ENCODE data around the gene CEP135. TPM values are rescaled to one million over a fixed set of nuclear protein-coding genes. Genes with fewer than 3 reads are reported as not detected.

The CEP135 gene
- polyA plus RNA-seq, 1 of the 3 experiments (the other 2 are of a cell fraction) = 1.6 TPM

- H3K4me3 ChIP-seq (ENCODE audit: low read depth in 2 of 2, low read length in 1 of 2) = no peak overlapping the region
- H3K9me2 ChIP-seq = no peaks in the 10 kb centered on the region
- H3K9me3 ChIP-seq = peaks cover 5% of the 10 kb centered on the region; the same call in 1 of the 2 replicates
- H3K4me1 ChIP-seq (ENCODE audit: control insufficient read depth in 1 of 2, insufficient read depth in 2 of 2, low read depth in 1 of 2, low read length in 1 of 2) = peaks cover 0 to 4% of the 10 kb centered on the region in 2 experiments; a peak in 1 of 4 replicates
- no peaks in the 10 kb centered on the region for H3K36me3 ChIP-seq (replicated peaks in 1 of 2; ENCODE audit: control insufficient read depth in 1 of 2, insufficient read depth in 2 of 2, low read length in 1 of 2)
- H4K20me1 ChIP-seq (ENCODE audit: insufficient read depth) = no peaks in the 10 kb centered on the region
- H3F3A ChIP-seq (replicated peaks; ENCODE audit: insufficient read depth) = no peaks in the 10 kb centered on the region
- H3K27ac ChIP-seq (ENCODE audit: low read depth in 2 of 2, low read length in 1 of 2) = no peak overlapping the region
- DNase-seq = no peak
- H2AFZ ChIP-seq (ENCODE audit: low read depth) = no peak overlapping the region
- no peaks in the 10 kb centered on the region for H3K79me2 ChIP-seq (ENCODE audit: insufficient read depth)
- 95% methylated on average over 2 of the region's 2 CpGs for WGBS (ENCODE audit: low lambda C conversion rate)
- H3K27me3 ChIP-seq (ENCODE audit: insufficient read depth) = no peaks in the 10 kb centered on the region
- ChIA-PET CTCF (interaction anchor here (1.5 to 2.5 kb wide), 2 partner anchors 9 kb away, joined by 4 to 15 read pairs; partner anchors contain the start of gene CEP135), POLR2A (no interaction called here)
- H3K9ac ChIP-seq = no peak overlapping the region
- no peak overlapping the region for H3K4me2 ChIP-seq
- TF ChIP-seq POLR2AphosphoS5 (IDR thresholded peaks at IDR 0.05; ENCODE audit: low read depth, low read length) = no peak
- TF ChIP-seq RCOR1 (IDR thresholded peaks at IDR 0.05; ENCODE audit: low read length) = no peak
- no peak for TF ChIP-seq USF1 (IDR thresholded peaks at IDR 0.05; ENCODE audit: borderline replicate concordance, low read depth)
- no peak for TF ChIP-seq EP300 (IDR thresholded peaks at IDR 0.05; ENCODE audit: borderline replicate concordance in 1 of 2, low read depth in 1 of 2, low read length in 1 of 2)
- no peak for TF ChIP-seq SMC3 (IDR thresholded peaks at IDR 0.05; ENCODE audit: low read depth, low read length)
- TF ChIP-seq, protein P1, sequence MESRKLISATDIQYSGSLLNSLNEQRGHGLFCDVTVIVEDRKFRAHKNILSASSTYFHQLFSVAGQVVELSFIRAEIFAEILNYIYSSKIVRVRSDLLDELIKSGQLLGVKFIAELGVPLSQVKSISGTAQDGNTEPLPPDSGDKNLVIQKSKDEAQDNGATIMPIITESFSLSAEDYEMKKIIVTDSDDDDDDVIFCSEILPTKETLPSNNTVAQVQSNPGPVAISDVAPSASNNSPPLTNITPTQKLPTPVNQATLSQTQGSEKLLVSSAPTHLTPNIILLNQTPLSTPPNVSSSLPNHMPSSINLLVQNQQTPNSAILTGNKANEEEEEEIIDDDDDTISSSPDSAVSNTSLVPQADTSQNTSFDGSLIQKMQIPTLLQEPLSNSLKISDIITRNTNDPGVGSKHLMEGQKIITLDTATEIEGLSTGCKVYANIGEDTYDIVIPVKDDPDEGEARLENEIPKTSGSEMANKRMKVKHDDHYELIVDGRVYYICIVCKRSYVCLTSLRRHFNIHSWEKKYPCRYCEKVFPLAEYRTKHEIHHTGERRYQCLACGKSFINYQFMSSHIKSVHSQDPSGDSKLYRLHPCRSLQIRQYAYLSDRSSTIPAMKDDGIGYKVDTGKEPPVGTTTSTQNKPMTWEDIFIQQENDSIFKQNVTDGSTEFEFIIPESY (IDR thresholded peaks at IDR 0.05; ENCODE audit: borderline replicate concordance, low read depth) = no peak
- TF ChIP-seq NRF1 (IDR thresholded peaks at IDR 0.05; ENCODE audit: low read depth, low read length) = no peak
- TF ChIP-seq GABPA (IDR thresholded peaks at IDR 0.05; ENCODE audit: low read depth) = no peak
- no peak for TF ChIP-seq IRF3 (IDR thresholded peaks at IDR 0.05; ENCODE audit: low read depth, low read length)
- no peak for TF ChIP-seq MXI1 (IDR thresholded peaks at IDR 0.05; ENCODE audit: low read depth, low read length)
- no peak for TF ChIP-seq NFIC (IDR thresholded peaks at IDR 0.05; ENCODE audit: borderline replicate concordance)
- TF ChIP-seq MAX (IDR thresholded peaks at IDR 0.05; ENCODE audit: low read depth) = no peak
- no peak for TF ChIP-seq TEAD4 (IDR thresholded peaks at IDR 0.05; ENCODE audit: borderline replicate concordance, insufficient read depth)
- no peak for TF ChIP-seq ELF1 (IDR thresholded peaks at IDR 0.05)
- no peak for TF ChIP-seq FOXM1 (IDR thresholded peaks at IDR 0.05; ENCODE audit: low read depth)
- no peak for TF ChIP-seq YY1 (IDR thresholded peaks at IDR 0.05; ENCODE audit: low read depth)
- no peak for TF ChIP-seq CHD2 (IDR thresholded peaks at IDR 0.05; ENCODE audit: low read length, partially characterized antibody)
These were observed 9.3 kb upstream of the CEP135 start for GRCh38 chr4:55939421-55939820.

All from SK-N-SH (cell line).